T-cell (primary cell): ENCODE data around the gene POC1A. TPM values are rescaled to one million over a fixed set of nuclear protein-coding genes. Genes with fewer than 3 reads are reported as not detected.
"Not testable (repeated sequence)": the region's sequence is repeated elsewhere in the genome, so short reads cannot be mapped to it uniquely, and the experiment has no call there.

ENCODE experiments used
- ATAC-seq, 4 experiments: fragments of 200-7000 bp in 3 of 4; fragments of 150-1000 bp in 1 of 4; cut with Tn5 transposase; replicated peaks in 1 of 4; 1 replicate in 3 of 4; 2 replicates in 1 of 4; pipeline ENCODE4 v1.10.0; 2021; ENCODE audit warnings: moderate library complexity in 3 of 4, mild to moderate bottlenecking in 2 of 4, moderate number of reproducible peaks in 1 of 4
- CTCF ChIA-PET, 2 donors: fragments of 300-600 bp; sonication (Branson Sonifier 250); formaldehyde crosslinking; loops; one replicate each; lab custom pipeline; 2022; ENCODE audit warnings: antibody characterized with exemption in 2 of 2; lab: Charles Lee
- POLR2A ChIA-PET, 2 donors: fragments of 300-600 bp; sonication (Branson Sonifier 250); formaldehyde crosslinking; loops; one replicate each; lab custom pipeline; 2022; ENCODE audit warnings: antibody characterized with exemption in 2 of 2; lab: Charles Lee
- DNase-seq, 35 experiments: peaks; one replicate each; pipeline versions ENCODE4 v3.0.0 to v3.0.0-alpha.2; 2013 to 2023
- H3K27ac ChIP-seq: one replicate; pipeline ENCODE4 v1.5.1; 2013; ENCODE audit warnings: low read length
- H3K27me3 ChIP-seq, 2 experiments: replicated peaks in 1 of 2; 1 replicate in 1 of 2; 2 replicates in 1 of 2; pipeline versions ENCODE4 v1.6.1 to v1.7.0; 2013; ENCODE audit warnings: low read length in 1 of 2, mixed read lengths in 1 of 2; ENCODE audit not compliant: control insufficient read depth in 2 of 2, insufficient read depth in 2 of 2; ENCODE audit errors: extremely low read depth in 1 of 2
- H3K36me3 ChIP-seq, 2 donors: 1 replicate in 1 of 2; 2 replicates in 1 of 2; pipeline versions ENCODE4 v1.6.1 to v1.7.0; 2013; ENCODE audit warnings: low read length in 1 of 2; ENCODE audit not compliant: control insufficient read depth in 2 of 2, insufficient read depth in 1 of 2; ENCODE audit errors: extremely low read depth in 1 of 2
- H3K4me1 ChIP-seq, 2 experiments: 1 replicate in 1 of 2; 2 replicates in 1 of 2; pipeline versions ENCODE4 v1.6.1 to v1.7.0; 2013; ENCODE audit warnings: low read length in 2 of 2, mixed read lengths in 1 of 2; ENCODE audit not compliant: insufficient read depth in 2 of 2, control insufficient read depth in 1 of 2; ENCODE audit errors: extremely low read depth in 1 of 2
- H3K4me3 ChIP-seq, 2 donors: 1 replicate in 1 of 2; 2 replicates in 1 of 2; pipeline versions ENCODE4 v1.5.1 to v1.7.0; 2013; ENCODE audit warnings: mild to moderate bottlenecking in 2 of 2, low read length in 1 of 2, moderate library complexity in 1 of 2; ENCODE audit not compliant: control insufficient read depth in 1 of 2; ENCODE audit errors: extremely low read depth in 1 of 2
- H3K9me3 ChIP-seq: 2 replicates; pipeline ENCODE4 v1.7.0; 2013
- H3K27ac Mint-ChIP-seq, 2 donors: one replicate each; pipeline ENCODE4 v1.8.0; 2020 to 2021; ENCODE audit warnings: mild to moderate bottlenecking in 2 of 2, mixed read lengths in 2 of 2
- H3K27me3 Mint-ChIP-seq, 2 donors: one replicate each; pipeline ENCODE4 v1.8.0; 2021 to 2022; ENCODE audit warnings: mixed read lengths in 2 of 2
- H3K36me3 Mint-ChIP-seq: one replicate; pipeline ENCODE4 v1.8.0; 2021; ENCODE audit warnings: mixed read lengths
- H3K4me1 Mint-ChIP-seq, 3 donors: one replicate each; pipeline ENCODE4 v1.8.0; 2020 to 2022; ENCODE audit warnings: mixed read lengths in 3 of 3, mild to moderate bottlenecking in 1 of 3
- H3K4me3 Mint-ChIP-seq, 3 donors: one replicate each; pipeline ENCODE4 v1.8.0; 2020 to 2022; ENCODE audit warnings: mild to moderate bottlenecking in 3 of 3, mixed read lengths in 3 of 3, moderate library complexity in 3 of 3
- H3K9me3 Mint-ChIP-seq, 3 donors: one replicate each; pipeline ENCODE4 v1.8.0; 2020 to 2022; ENCODE audit warnings: mixed read lengths in 3 of 3
- WGBS: methylation state at CpG from one replicate; pipeline ENCODE4 v1.1.5; 2013; ENCODE audit warnings: missing lambda C conversion rate; ENCODE audit not compliant: insufficient coverage; 5-methylcytosine and 5-hydroxymethylcytosine counted together
- total RNA-seq, 35 experiments: library from RNA in 6 of 35; stranded (reverse) in 6 of 35; fragments of 120-200 nt in 1 of 35; gene quantifications; one replicate each; pipeline versions ENCODE4 v1.2.1 to v1.2.4 and lab custom pipeline; 2013 to 2026

POC1A gene
- total RNA-seq, 5 donors from 2014 or later (not counting 1 experiment from before 2014, with no cell fraction given) = 0.91 to 1.9 (median 1.7) TPM

DNA sequence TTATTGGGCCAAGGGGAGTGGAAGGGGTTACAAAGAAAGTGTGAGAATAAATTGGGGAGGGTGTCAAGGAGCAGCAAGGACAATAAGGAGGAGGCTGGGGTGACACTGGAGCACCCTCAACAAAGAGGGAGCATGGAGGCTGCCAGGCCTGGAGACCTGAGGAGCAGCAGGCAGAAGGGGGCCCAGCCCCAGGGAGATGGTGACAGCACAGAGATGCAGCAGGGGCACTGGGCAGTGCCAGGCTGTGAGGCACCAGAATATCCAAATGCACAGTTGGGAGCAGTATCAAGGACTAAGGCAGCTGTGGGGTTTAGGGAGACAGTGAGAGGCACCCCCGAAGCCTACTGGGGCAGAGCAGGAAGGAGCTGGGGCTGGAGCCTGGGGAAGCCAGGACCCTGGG lies 24.3 kb upstream of the POC1A start:
- H3K9me3 ChIP-seq = no peaks in the 10 kb centered on the region
- peaks cover 0 to 10% of the 10 kb centered on the region in 2 experiments for H3K27me3 ChIP-seq
- POLR2A ChIA-PET = interaction anchor here in 1 of 2 donors (0.6 kb wide), 1 partner anchor 587 kb away, joined by 3 read pairs; no protein-coding TSS in a partner anchor
- no peak overlapping the region for H3K4me3 ChIP-seq
- no peaks in the 10 kb centered on the region for H3K9me3 Mint-ChIP-seq
- peak overlapping the region in 1 of 2 donors; percentile 11 for H3K27ac Mint-ChIP-seq
- H3K4me1 Mint-ChIP-seq = peaks cover 0 to 18% (median 5%) of the 10 kb centered on the region in 3 donors
- no peaks in the 10 kb centered on the region for H3K27me3 Mint-ChIP-seq
- H3K4me3 Mint-ChIP-seq = no peak overlapping the region
- peaks cover 0 to 17% of the 10 kb centered on the region in 2 experiments for H3K4me1 ChIP-seq
- DNase-seq (no peak), ATAC-seq (no peak)
- no peaks in the 10 kb centered on the region for H3K36me3 ChIP-seq
- no peaks in the 10 kb centered on the region for H3K36me3 Mint-ChIP-seq
- CTCF ChIA-PET = interaction anchor here in 1 of 2 donors (0.6 kb wide), 1 partner anchor 185 kb away, joined by 3 read pairs; no protein-coding TSS in a partner anchor
- no peak overlapping the region for H3K27ac ChIP-seq
- 100% methylated on average over 1 of the region's 1 CpG for WGBS

DNA sequence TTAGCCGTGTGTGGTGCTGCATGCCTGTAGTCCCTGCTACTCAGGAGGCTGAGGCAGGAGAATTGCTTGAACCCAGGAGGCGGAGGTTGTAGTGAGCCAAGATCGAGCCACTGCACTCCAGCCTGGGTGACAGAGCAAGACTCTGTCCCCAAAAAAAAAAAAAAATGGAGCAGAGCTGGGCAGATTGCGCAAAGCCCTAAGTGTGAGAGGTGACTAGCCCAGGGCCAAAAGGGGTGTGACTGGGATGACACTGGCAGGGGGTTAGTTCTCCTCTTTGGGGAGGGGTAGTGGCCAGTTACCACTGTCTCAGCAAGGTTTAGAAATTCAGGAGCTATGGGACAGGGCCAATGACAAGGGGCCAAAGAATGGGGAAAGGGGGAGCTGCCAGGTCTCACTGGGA lies 23.9 kb upstream of the POC1A start:
- POLR2A ChIA-PET, H3K4me3 Mint-ChIP-seq, H3K9me3 Mint-ChIP-seq, H3K36me3 Mint-ChIP-seq, H3K27ac ChIP-seq, H3K36me3 ChIP-seq, H3K4me3 ChIP-seq, ATAC-seq, H3K9me3 ChIP-seq, DNase-seq, H3K27ac Mint-ChIP-seq, H3K27me3 Mint-ChIP-seq: not testable (repeated sequence)
- CTCF ChIA-PET = interaction anchor here in 1 of 2 donors (0.6 kb wide), 1 partner anchor 185 kb away, joined by 3 read pairs; no protein-coding TSS in a partner anchor
- 87% methylated on average over 3 of the region's 4 CpGs for WGBS
- Histone ChIP-seq H3K4me1 (peaks cover 0 to 17% of the 10 kb centered on the region in 2 experiments), H3K27me3 (peaks cover 0 to 10% of the 10 kb centered on the region in 2 experiments)
- H3K4me1 Mint-ChIP-seq = peaks cover 0 to 18% (median 5%) of the 10 kb centered on the region in 3 donors

DNA sequence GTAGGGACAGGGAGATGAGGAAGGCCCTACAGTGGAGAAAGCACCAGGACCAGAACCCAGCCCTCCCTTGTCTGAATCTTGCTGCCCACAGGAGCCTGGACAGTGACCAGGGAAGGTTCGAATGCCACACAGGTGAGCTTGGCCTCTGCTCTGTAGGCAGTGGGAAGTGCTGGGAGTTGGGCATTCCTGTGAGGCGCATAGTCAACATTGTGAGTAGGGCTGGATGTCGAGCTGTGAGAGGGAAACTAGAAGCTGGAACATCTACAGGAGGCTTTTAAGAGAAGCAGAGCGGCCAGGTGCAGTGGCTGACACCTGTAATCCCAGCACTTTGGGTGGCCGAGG lies 23.4 kb upstream of the POC1A start:
- Histone ChIP-seq H3K9me3 (no peaks in the 10 kb centered on the region), H3K36me3 (no peaks in the 10 kb centered on the region), H3K27me3 (peaks cover 0 to 10% of the 10 kb centered on the region in 2 experiments), H3K4me1 (peaks cover 0 to 13% of the 10 kb centered on the region in 2 experiments), H3K27ac (no peak overlapping the region), H3K4me3 (no peak overlapping the region)
- DNase-seq (no peak), ATAC-seq (no peak)
- CTCF ChIA-PET = no interaction called here
- WGBS = 82% methylated on average over 3 of the region's 5 CpGs
- Mint-ChIP-seq H3K36me3 (no peaks in the 10 kb centered on the region), H3K27me3 (no peaks in the 10 kb centered on the region), H3K4me1 (peaks cover 0 to 17% (median 5%) of the 10 kb centered on the region in 3 donors), H3K9me3 (no peaks in the 10 kb centered on the region), H3K4me3 (no peak overlapping the region), H3K27ac (no peak overlapping the region)
- POLR2A ChIA-PET = no interaction called here

DNA sequence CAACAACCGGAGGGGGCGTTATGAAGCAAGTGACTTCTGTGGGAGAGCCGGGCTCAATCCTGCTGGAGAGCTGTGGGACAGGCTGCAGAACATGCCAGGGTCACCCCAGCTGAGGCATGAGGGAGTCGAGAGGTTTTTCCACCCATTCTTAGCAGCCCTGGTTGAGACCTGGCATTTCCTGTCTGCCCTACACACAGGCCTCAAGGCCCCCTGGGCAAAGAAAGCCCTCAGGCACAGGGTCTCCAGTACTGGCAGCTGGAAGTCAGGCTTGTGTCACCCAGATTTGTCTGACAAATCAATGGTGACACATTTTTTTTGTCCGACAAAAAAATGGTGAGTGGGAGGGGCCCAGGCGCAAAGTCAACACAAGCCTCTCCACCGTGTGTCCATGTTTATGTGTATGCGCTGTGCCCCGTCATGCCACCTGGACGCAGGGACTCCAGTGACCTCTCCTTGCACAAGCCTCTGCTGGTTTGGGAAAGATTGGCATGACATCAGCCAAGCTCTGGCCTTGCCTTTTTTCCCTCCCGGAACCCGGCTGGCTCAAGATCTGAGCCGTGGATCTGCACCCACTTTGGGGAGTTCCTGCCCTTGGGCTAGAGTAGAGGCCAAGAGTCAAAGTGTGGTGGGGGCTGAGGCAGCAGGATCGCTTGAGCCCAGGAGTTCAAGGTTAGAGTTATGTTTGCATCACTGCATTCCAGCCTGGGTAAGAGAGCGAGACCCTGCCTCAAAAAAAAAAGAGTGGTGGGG lies 22.9 kb upstream of the POC1A start:
- ChIA-PET CTCF (no interaction called here), POLR2A (no interaction called here)
- no peak overlapping the region for H3K4me3 ChIP-seq
- H3K36me3 Mint-ChIP-seq = no peaks in the 10 kb centered on the region
- H3K4me1 ChIP-seq = peaks cover 0 to 8% of the 10 kb centered on the region in 2 experiments
- no peak overlapping the region for H3K27ac ChIP-seq
- peaks cover 0 to 10% of the 10 kb centered on the region in 2 experiments for H3K27me3 ChIP-seq
- no peaks in the 10 kb centered on the region for H3K9me3 Mint-ChIP-seq
- no peaks in the 10 kb centered on the region for H3K36me3 ChIP-seq
- H3K27ac Mint-ChIP-seq = no peak overlapping the region
- no peaks in the 10 kb centered on the region for H3K9me3 ChIP-seq
- no peak for DNase-seq
- H3K27me3 Mint-ChIP-seq = no peaks in the 10 kb centered on the region
- no peak overlapping the region for H3K4me3 Mint-ChIP-seq
- H3K4me1 Mint-ChIP-seq = peaks cover 0 to 12% (median 0%) of the 10 kb centered on the region in 3 donors
- ATAC-seq = no peak
- WGBS = 94% methylated on average over 12 of the region's 15 CpGs

DNA sequence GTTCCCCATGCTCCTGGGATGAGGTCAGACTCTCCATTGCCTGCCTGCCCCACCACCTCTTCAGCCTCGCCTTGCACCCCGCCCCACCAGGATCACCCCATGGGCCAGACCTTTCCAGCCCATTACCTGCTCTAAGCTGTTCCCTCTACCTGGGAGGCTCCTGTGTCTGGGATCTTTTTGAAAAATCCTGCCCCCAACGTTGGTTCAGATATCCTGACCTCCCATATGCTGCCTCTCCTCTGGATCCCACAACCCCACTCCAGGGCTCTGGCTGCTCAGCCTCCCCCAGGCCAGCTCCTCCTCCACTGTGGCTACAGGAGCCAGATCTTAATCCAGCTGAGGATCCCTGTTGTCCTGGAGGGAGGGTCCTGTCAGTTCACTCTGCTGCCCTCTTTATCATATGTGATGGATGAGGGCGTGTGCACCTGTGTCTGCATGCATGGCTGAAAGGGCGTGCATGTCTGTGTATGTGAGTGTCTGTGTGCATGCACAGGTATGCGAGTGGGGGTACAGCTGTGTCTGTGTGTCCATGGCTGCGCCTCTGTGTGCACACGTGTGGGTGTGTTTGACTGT lies 22.0 kb upstream of the POC1A start:
- DNase-seq = no peak
- no peak overlapping the region for H3K27ac Mint-ChIP-seq
- CTCF ChIA-PET = no interaction called here
- H3K4me1 ChIP-seq = no peaks in the 10 kb centered on the region
- H3K36me3 Mint-ChIP-seq = no peaks in the 10 kb centered on the region
- no peaks in the 10 kb centered on the region for H3K27me3 Mint-ChIP-seq
- no peak overlapping the region for H3K4me3 Mint-ChIP-seq
- no peak for ATAC-seq
- H3K27me3 ChIP-seq = peaks cover 0 to 10% of the 10 kb centered on the region in 2 experiments
- peaks cover 0 to 8% (median 0%) of the 10 kb centered on the region in 3 donors for H3K4me1 Mint-ChIP-seq
- H3K9me3 Mint-ChIP-seq = no peaks in the 10 kb centered on the region
- POLR2A ChIA-PET = no interaction called here
- no peaks in the 10 kb centered on the region for H3K9me3 ChIP-seq
- H3K4me3 ChIP-seq = no peak overlapping the region
- H3K36me3 ChIP-seq = no peaks in the 10 kb centered on the region
- H3K27ac ChIP-seq = no peak overlapping the region
- 86% methylated on average over 8 of the region's 8 CpGs for WGBS

DNA sequence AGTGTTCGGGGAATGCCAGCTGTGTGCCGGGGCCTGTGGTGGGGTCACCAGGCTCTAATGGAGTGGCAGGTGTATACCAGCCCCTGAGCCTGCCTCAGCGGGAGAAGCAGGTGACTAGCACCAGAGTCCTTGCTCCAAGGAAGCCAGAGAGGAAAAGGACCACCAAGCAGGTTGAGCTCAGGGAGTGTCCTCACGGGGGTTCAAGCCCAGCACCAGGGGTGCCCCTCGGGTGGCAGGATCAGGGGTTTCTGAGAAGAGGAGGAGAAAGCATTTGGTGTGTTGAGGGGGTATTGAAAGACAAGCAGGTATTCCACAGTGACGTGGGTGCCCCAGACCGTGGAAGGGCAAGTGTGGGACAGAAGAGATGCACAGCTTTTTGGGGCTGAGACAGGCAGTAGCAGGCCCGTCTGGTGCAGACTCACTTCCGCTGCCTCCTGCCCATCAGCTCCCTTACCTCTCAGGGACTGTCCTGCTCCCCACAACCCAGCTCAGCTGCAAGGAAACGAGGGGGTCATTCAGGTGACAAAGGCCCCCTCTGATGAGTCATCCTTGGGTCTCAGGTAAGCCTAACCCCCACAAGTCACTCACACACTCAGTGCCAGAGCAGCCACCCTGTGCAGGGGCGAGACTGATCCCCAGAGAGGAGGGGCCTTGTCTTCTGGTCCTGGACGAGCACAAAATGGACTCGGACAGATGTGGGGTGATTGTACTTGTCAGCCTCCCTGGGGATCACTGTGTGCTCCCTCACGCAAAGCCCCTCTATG lies 21.4 kb upstream of the POC1A start:
- ChIA-PET POLR2A (no interaction called here), CTCF (no interaction called here)
- Mint-ChIP-seq H3K27me3 (no peaks in the 10 kb centered on the region), H3K27ac (no peak overlapping the region), H3K4me3 (no peak overlapping the region), H3K9me3 (no peaks in the 10 kb centered on the region), H3K36me3 (no peaks in the 10 kb centered on the region), H3K4me1 (peaks cover 0 to 8% (median 0%) of the 10 kb centered on the region in 3 donors)
- H3K27ac ChIP-seq = no peak overlapping the region
- H3K27me3 ChIP-seq = peaks cover 0 to 10% of the 10 kb centered on the region in 2 experiments
- WGBS = 90% methylated on average over 10 of the region's 14 CpGs
- H3K4me3 ChIP-seq = no peak overlapping the region
- H3K36me3 ChIP-seq = no peaks in the 10 kb centered on the region
- ATAC-seq = no peak
- no peaks in the 10 kb centered on the region for H3K9me3 ChIP-seq
- H3K4me1 ChIP-seq = no peaks in the 10 kb centered on the region
- no peak for DNase-seq
